Medulla oblongata (tissue), 1 donor: ENCODE data around the gene FGF22.
"Not testable (repeated sequence)": the region's sequence is repeated elsewhere in the genome, so short reads cannot be mapped to it uniquely, and the experiment has no call there.

Source experiments
- DNase-seq: peaks from one replicate; pipeline ENCODE4 v3.0.0-alpha.2; 2015; ENCODE audit errors: extremely low spot score

The FGF22 gene

GRCh38 chr19:639253-640160 is at the start of gene FGF22:
Gene FGF22 (plus strand): TSS chr19:639879. CDS start chr19:639926, 47 bp downstream.
- DNase-seq, result peak; percentile 89

DNA sequence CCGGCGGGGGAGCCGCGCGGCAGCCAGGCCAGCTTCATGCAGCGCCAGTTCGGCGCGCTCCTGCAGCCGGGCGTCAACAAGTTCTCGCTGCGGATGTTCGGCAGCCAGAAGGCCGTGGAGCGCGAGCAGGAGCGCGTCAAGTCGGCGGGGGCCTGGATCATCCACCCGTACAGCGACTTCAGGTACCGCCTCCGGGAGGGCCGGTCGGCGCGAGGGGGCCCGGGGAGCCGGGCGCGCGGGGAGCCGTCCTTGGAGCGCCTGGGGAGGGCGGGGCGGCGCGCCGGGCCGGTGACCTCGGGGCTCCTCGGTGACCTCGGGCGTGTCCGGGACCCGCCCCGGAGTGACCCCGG is 49.3 kb upstream of the FGF22 start:
- no peak for DNase-seq

- DNase-seq, result no peak
Measured at GRCh38 chr19:590750-591098, 49.0 kb upstream of the FGF22 start.

GRCh38 chr19:591099-591958 is 48.4 kb upstream of the FGF22 start:
- peak; percentile 33 for DNase-seq

DNA sequence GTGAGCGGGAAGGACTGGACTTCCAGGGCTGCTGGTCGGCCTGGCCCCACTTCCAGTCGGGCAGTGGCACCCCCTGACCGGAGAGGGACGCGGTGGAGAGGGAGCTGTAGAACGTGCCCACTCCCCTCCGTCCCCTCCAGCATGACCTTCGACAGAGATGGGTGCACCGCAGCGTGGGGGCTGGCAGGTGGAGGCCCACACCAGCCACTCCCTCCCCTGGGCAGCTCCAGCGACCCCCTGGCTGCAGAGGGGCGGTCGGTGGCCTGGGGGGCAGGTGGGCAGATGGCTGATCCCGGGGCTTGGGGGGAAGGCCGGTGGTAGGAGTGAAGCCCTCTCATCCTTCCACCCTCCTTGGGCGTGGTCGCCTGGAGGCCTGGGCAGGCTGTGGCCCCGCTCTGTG is 47.6 kb upstream of the FGF22 start:
- DNase-seq, result no peak

- no peak for DNase-seq
Measured at GRCh38 chr19:593055-593454, 46.6 kb upstream of the FGF22 start.

DNA sequence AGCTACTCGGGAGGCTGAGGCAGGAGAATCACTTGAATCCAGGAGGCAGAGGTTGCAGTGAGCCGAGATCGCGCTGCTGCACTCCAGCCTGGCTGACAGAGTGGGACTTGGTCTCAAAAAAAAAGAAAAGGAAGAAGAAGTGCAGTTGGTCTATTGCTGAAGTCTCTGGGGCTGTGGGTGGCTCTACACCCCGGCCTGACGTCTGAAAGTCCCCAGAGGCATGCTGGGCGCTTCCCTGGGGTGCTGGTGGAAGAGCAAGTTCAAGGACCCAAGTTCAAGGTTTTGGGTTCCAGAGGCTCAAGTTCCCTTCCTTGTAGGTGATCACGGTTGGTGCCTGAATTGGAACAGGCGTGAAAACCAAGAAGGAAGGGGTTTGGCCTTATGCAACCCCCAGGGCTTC is 46.2 kb upstream of the FGF22 start:
- DNase-seq, result no peak

DNA sequence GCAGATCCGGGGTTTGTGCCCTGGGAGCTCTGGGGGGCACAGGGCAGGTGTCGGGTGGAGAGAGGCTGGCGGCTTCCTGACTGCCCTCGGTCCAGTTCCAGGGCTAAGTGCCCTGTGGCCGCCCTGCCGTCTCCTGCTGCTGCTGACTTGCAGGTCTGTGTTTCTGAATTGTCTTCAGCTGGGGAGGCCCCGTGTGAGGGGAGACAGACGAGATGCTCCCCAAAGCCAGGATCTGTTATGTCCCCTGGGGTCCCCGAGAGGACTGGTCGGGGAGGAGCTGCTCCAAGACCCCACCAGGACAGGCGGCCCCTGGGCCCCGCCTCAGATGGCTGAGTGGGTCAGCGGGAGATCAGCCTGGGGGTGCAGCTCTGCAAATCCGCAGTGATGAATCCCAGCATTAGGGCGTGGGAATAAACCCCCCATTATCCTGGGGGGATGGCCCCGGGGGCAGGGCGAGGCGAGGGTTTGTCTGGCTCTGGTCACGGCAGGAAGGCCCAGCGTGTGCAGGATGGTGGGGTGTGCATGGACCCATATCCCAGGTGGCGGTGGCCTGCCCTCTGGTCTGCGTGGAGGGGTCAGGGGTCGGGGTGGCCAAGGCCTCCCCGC is 45.3 kb upstream of the FGF22 start:
- no peak for DNase-seq

GRCh38 chr19:595326-596262 is 44.1 kb upstream of the FGF22 start:
- DNase-seq, result no peak

DNA sequence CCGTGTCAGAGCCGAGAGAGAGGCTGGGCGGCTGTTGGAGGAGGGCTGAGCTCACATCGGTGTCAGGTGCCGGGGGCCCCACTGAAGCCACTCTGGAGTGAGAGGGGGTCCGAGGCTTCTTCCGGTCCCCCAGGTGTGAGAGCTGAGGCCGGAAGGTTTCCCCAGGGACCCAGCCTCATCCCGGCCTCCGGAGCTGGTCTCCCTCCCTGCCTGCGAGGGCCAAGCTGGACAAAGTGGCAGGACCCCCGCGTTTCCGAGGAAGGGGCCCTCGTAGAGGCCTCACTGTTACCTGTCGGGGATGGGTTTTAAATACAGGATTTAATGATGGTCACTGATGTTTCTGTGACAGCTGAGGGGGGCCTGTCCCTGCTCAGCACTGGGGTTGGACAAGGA is 43.4 kb upstream of the FGF22 start:
- no peak for DNase-seq

DNA sequence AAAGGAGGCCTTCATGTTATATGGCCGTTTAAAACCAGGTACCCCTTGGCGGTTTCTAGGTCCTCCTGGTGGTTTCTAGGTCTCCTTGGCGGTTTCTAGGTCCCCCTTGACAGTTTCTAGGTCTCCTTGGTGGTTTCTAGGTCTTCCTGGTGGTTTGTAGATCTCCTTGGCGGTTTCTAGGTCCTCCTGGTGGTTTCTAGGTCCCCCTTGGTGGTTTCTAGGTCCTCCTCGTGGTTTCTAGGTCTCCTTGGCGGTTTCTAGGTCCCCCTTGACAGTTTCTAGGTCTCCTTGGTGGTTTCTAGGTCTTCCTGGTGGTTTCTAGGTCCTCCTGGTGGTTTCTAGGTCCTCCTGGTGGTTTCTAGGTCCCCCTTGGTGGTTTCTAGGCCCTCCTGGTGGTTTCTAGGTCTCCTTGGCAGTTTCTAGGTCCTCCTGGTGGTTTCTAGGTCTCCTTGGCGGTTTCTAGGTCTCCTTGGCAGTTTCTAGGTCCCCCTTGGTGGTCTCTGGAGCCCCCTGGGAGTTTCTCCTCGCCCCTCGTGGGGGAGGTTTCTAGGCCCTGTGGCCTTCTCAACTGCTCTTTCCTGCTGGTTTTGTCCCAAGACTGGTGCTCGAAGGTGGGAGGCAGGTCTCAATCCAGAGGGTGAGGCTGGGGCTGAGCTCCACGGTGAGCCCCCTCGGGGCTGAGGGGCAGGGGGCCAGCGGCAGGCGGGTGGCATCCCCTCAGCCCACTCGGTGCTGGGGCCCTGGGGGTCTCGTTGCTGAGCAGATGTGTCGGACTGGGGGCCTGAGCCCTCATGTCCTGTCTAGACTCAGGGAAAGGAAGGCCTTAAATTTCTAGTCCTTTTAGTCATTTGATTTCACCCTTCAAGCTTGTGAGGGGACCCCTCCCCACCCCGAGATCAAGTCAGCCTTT is 42.0 kb upstream of the FGF22 start:
- no peak for DNase-seq

DNA sequence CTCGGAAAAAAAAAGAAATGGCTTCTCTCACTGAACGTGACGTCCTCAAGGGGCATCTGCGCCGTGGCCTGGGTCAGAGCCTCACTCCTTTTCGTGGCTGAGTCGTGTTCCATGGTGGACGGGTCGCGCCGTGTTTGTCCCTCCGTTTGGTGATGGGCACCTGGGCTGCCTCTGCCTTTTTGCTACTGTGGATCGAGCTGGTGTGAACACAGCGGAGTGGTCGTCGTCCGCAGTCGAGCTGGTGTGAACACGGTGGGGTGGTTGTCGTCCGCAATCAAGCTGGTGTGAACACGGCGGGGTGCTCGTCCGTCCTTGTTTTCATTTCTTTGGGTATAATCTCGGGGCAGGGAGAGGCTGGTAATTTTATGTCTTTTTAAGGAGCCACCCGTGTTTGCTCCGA is 38.4 kb upstream of the FGF22 start:
- DNase-seq, result no peak

- DNase-seq, result no peak
Measured at GRCh38 chr19:601790-602189, 37.9 kb upstream of the FGF22 start.

- no peak for DNase-seq
Measured at GRCh38 chr19:602391-603301, 37.0 kb upstream of the FGF22 start.

DNA sequence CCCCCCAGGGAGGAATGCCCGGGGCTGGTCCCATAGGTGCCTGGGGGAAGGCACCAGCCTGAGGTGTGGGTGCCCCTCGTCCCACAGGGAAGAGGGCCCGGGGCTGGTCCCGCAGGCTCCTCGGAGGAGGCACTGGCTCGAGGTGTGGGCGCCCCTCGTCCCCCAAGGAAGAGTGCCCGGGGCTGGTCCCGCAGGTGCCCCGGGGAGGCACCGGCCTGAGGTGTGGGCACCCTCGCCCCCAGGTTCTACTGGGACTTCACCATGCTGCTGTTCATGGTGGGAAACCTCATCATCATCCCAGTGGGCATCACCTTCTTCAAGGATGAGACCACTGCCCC is 36.4 kb upstream of the FGF22 start:
- DNase-seq, result not testable (repeated sequence)

DNA sequence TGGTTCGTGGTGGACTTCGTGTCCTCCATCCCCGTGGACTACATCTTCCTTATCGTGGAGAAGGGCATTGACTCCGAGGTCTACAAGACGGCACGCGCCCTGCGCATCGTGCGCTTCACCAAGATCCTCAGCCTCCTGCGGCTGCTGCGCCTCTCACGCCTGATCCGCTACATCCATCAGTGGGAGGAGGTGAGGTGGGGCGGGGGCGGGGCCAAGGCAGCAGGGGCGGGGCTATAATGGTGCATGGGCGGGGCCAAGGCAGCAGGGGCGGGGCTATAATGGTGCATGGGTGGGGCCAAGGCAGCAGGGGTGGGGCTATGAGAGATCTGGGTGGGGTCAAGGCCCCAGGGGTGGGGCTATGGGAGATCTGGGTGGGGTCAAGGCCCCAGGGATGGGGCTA is 35.9 kb upstream of the FGF22 start:
- DNase-seq, result not testable (repeated sequence)

DNA sequence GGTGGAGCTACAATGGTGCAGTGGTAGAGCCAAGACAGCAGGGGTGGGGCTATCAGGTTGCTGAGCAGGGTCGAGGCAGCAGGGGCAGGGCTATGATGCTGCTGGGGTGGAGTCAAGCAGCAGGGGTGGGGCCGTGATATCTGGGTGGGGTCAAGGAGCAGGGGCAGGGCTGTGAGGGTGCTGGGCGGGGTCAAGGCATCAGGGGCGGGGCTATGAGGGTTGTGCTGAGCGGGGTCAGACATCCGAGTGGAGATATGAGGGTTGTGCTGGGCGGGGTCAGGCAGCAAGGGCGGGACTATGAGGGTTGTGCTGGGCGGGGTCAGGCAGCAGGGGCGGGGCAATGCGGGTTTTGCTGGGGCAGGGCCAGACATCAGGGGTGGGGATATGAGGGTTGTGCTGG is 35.3 kb upstream of the FGF22 start:
- no peak for DNase-seq

DNA sequence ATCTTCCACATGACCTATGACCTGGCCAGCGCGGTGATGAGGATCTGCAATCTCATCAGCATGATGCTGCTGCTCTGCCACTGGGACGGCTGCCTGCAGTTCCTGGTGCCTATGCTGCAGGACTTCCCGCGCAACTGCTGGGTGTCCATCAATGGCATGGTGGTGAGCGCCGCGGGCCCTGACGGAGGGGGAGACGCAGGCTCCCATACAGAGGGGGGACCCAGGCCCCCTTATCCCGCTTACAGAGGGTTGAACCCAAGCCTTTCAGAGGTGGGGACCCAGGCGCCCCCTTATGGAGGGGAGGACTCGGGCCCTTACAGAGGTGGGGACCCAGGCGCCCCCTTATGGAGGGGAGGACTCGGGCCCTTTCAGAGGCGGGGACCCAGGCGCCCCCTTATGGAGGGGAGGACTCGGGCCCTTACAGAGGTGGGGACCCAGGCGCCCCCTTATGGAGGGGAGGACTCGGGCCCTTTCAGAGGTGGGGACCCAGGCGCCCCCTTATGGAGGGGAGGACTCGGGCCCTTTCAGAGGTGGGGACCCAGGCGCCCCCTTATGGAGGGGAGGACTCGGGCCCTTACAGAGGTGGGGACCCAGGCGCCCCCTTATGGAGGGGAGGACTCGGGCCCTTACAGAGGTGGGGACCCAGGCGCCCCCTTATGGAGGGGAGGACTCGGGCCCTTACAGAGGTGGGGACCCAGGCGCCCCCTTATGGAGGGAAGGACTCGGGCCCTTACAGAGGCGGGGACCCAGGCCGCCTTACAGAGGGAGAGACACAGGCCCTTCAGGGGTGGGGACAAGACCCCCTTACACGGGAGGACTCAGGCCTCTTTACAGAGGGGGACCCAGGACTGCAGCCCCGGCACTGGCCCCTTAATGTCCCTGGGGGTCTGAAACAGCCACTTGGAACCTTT is 34.4 kb upstream of the FGF22 start:
- not testable (repeated sequence) for DNase-seq
